Right lobe of liver (tissue), 4 donors: ENCODE measurements around the gene SLC9A7.

Source experiments
- POLR2A ChIP-seq: fragments of 450-650 bp; IDR thresholded peaks from one replicate; pipeline ENCODE4 v1.6.1; 2017; ENCODE audit warnings: antibody characterized with exemption, mild to moderate bottlenecking
- TF ChIP-seq, protein P1 (sequence below), 4 donors: fragments of 200-600 bp in 3 of 4; fragments of 450-650 bp in 1 of 4; IDR thresholded peaks; one replicate each; pipeline versions ENCODE4 v1.5.1 to v1.8.0; 2016 to 2022; ENCODE audit warnings: antibody characterized with exemption in 4 of 4, mild to moderate bottlenecking in 2 of 4
- donor health status: DM: no; HTN: no; CAD: no.
- donor health status: DM: no; HTN: no; CAD: no.
- donor health status: DM: no; HTN: yes; CAD: no.

GRCh38 chrX:46698691-46699090 is 60.2 kb downstream of the SLC9A7 start:
- TF ChIP-seq, protein P1, sequence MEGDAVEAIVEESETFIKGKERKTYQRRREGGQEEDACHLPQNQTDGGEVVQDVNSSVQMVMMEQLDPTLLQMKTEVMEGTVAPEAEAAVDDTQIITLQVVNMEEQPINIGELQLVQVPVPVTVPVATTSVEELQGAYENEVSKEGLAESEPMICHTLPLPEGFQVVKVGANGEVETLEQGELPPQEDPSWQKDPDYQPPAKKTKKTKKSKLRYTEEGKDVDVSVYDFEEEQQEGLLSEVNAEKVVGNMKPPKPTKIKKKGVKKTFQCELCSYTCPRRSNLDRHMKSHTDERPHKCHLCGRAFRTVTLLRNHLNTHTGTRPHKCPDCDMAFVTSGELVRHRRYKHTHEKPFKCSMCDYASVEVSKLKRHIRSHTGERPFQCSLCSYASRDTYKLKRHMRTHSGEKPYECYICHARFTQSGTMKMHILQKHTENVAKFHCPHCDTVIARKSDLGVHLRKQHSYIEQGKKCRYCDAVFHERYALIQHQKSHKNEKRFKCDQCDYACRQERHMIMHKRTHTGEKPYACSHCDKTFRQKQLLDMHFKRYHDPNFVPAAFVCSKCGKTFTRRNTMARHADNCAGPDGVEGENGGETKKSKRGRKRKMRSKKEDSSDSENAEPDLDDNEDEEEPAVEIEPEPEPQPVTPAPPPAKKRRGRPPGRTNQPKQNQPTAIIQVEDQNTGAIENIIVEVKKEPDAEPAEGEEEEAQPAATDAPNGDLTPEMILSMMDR (IDR thresholded peaks at IDR 0.05) = no peak
- TF ChIP-seq POLR2A = no peak
